ENCODE data around the gene DCTN5. TPM values are rescaled to one million over a fixed set of nuclear protein-coding genes. Genes with fewer than 3 reads are reported as not detected.

Gene DCTN5
- total RNA-seq, 1 donor from 2014 or later, result 51.1 TPM

- DNase-seq (ENCODE audit: low read depth in 2 of 2), result no peak
Observed at GRCh38 chr16:23651943-23652468, 10.7 kb downstream of the DCTN5 start.

DNA sequence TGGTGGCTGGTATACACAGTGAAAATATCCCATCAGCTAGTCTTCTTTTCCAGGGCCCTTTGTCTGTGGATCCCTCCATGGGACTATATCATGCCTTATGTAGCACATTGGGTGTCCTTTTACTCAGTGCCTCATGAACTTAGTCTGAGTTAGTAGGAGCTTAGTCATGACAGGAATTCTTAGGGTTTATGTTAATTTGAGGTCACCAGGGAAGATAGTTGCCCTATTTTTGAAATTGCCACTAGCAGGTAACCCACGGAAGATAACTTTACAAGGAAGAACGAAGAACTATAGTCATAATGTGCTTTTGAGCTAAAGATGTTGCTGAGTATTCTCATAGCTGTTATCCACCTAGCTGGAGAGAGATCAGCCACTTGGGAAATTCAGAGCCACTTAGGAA is 22.7 kb downstream of the DCTN5 start:
- DNase-seq (ENCODE audit: low read depth in 2 of 2), result no peak

DNA sequence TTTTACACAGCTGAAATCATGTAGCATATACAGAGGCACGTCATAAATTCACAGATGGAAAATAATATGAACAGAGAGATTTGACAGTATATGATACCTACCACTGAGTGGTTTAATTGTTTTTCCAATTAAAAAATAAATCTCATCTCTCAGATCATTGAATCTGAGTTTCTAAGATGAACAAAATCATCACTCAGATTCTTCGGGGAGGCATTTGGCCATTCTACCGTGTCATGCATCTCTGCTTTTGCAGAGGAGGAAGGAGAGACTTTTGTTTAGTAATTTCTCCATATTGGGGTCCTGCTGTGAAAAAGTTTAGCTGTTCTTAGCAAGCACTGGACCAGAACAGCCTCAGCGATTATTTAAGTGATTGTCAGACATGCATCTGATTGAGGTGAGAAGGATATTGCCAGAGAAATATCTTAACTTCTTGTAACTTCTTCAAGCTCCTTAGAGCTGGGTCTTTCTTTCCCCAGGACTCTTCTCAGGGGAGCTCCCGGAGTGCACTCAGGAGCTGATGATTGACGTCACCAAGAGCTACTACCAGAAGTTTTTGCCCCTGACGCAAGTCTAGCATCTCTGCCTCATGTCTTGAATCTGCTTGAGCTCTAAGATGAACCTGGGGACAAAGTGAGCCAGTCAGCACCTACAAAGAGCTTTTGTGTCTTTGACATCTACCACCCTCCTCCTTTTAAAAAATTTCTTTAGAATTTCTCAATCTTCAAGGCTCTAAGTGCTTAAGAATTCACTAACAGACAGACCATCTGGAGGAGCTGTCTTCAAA is 25.5 kb downstream of the DCTN5 start:
- no peak for DNase-seq (ENCODE audit: low read depth in 2 of 2)

DNA sequence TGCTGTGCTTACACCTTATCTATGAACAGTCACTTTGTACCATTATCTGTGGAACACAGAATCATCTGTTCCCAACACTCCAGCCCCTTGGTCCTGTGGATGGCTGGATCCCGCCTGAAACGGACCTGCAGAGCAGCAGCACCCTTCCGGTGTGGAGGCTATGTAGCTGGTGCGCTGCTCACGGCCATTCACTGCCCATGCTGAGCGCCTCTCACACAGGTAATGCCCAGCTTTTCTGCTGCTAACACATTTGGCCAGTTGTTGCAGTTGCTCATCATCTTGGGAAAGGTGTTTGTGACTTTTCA is 26.0 kb downstream of the DCTN5 start:
- DNase-seq (ENCODE audit: low read depth in 2 of 2), result no peak

DNA sequence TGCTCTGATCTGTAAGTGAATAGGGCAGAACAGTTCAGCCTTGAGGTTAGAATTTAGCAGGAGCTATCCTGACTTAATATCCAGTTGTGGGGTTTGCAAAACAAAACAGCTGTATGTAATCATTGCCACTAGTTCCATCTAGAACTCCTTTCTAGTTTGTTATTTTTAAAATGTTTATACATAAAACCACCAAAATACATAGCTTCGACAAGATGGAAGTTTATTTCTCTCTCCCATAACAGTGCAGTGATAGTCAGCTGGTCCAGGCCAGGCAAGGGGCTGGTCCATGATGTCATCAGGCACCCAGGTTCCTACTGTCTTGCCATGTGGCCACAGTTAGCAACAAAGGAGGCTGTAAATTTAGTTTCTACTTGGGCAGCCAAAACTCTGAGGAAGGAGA is 27.0 kb downstream of the DCTN5 start:
- DNase-seq (ENCODE audit: low read depth in 2 of 2), result no peak

DNA sequence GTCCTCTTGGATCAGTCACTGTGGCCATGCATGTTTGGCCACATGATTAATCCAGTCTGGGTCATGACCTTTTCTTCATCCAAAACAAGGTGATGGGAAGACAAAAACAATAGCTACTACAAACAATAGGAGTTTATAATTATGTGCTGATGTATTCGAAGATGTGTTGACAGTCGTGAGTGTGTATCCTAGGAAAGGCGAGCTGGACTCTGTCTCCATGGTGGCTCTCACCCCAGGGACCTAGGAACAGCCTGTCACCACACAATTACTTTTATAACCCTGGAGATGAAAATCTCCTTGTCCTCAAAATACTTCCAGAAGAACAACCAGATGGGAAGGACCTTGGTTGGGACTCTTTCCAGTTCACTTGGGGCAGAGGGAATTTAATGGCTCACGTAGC is 27.6 kb downstream of the DCTN5 start:
- DNase-seq (ENCODE audit: low read depth in 2 of 2), result peak in 1 of 2 donors; percentile 23

GRCh38 chr16:23670137-23670776 is 29.0 kb downstream of the DCTN5 start:
- peak in 1 of 2 donors; percentile 33 for DNase-seq (ENCODE audit: low read depth in 2 of 2)

GRCh38 chr16:23673971-23674614 is 32.8 kb downstream of the DCTN5 start:
- no peak for DNase-seq (ENCODE audit: low read depth in 2 of 2)

DNA sequence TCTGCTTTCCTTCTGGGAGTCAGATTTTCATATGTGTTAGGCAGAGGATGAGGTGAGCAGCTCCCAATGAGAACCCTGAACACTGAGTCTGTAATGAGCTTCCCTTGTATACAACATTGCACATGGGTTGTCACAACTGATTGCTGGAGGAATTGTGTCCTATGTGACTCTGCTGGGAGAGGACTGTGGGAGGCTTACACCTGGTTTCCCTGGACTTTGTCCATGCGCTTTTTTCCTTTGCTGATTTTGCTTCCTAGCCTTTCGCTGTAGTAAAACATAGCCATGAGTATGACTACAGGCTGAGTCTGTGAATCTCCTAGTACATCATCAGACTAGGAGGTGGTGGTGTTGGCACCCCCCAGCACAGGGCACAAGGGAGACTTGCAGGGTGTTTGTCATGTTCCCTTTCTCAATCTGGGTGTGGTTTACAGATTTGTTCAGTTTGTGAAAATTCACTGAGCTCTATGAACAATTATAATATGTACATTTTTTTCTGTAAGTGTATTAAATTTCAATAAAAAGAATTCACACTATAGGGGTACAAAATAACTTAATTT is 35.7 kb downstream of the DCTN5 start:
- DNase-seq (ENCODE audit: low read depth in 2 of 2), result no peak

DNA sequence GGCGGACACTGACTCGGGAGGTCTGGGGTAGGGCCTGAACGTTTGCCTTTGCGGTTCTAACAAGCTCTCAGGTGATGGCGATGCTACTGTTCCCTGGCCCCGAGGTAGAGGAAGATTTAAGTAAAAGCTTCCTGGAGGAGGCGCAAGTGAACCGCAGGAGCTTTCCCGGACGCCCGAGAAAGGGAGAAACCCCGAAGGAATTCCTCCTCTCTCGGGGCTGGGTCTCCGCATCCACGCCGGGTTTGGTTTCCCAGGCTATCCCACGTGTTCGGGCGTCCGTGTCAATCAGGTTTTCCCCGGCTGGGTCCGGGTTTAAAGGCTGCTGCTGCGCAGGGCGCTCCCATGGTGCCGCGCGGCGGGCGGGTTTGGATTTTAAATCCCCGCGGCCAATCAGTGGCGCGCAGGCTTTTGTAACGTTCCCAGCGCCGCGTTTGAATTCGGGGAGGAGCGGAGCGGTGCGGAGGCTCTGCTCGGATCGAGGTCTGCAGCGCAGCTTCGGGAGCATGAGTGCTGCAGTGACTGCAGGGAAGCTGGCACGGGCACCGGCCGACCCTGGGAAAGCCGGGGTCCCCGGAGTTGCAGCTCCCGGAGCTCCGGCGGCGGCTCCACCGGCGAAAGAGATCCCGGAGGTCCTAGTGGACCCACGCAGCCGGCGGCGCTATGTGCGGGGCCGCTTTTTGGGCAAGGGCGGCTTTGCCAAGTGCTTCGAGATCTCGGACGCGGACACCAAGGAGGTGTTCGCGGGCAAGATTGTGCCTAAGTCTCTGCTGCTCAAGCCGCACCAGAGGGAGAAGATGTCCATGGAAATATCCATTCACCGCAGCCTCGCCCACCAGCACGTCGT is 37.4 kb downstream of the DCTN5 start, which contains the start of gene PLK1:
Gene PLK1, plus strand, starts transcription at position 460 of the 844 bp plus-strand sequence. Its CDS starts 44 bp downstream, at position 504.
- DNase-seq (ENCODE audit: low read depth in 2 of 2), result peak; percentile 42 to 82

GRCh38 chr16:23679274-23679985 is 38.2 kb downstream of the DCTN5 start:
- DNase-seq (ENCODE audit: low read depth in 2 of 2), result peak in 1 of 2 donors; percentile 64

GRCh38 chr16:23679986-23680336 is 38.7 kb downstream of the DCTN5 start:
- no peak for DNase-seq (ENCODE audit: low read depth in 2 of 2)

DNA sequence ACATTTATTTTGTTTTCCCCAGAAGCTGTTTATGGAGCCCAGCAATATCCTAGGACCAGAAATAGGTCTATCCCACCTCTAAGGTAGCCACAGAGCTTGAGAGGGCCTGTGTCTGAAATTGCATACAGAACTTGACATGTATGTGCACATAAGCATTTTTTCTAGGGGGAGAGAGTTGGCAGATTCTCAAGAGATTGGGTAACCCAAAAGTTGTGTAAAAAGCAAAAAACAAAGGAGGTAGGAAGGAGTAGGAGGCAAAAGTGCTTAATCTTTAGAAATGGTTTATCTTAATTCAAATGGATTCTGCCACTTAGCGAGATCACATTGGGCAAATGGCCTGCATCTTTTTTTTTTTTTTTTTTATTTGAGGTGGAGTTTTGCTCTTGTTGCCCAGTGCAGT is 40.9 kb downstream of the DCTN5 start:
- DNase-seq (ENCODE audit: low read depth in 2 of 2), result no peak

DNA sequence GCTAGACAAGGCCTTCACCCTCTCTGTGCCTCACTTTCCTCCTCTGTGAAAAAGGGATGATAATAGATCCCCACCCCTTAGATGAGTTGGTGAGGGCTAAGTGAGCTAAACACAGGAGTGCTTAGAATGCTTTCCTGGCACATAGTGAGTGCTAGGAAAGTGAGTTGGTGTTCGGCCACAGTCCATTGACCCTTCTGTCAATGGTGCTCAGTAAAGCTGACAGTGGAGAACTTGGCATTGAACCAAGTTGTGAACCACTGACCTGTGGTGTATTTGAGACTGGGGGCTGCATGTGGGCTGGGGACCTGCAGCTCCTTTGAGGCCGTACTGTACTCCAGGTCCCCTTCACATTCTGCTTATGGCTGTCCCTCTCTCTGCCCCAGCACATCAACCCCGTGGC is 42.2 kb downstream of the DCTN5 start:
- no peak for DNase-seq (ENCODE audit: low read depth in 2 of 2)

GRCh38 chr16:23687034-23687808 is 46.0 kb downstream of the DCTN5 start:
- no peak for DNase-seq (ENCODE audit: low read depth in 2 of 2)

DNA sequence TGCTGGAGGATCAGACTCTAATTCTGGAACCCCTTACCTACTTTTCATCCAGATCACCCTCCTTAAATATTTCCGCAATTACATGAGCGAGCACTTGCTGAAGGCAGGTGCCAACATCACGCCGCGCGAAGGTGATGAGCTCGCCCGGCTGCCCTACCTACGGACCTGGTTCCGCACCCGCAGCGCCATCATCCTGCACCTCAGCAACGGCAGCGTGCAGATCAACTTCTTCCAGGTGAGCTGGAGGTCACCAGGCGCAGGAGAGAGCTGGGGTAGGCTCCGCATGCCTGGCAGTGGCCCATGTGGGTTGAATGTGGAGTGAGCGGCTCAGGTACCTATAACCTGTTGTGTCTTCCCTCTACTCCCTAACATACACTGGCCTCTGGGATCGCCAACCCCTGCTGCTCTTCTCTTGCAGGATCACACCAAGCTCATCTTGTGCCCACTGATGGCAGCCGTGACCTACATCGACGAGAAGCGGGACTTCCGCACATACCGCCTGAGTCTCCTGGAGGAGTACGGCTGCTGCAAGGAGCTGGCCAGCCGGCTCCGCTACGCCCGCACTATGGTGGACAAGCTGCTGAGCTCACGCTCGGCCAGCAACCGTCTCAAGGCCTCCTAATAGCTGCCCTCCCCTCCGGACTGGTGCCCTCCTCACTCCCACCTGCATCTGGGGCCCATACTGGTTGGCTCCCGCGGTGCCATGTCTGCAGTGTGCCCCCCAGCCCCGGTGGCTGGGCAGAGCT is 48.3 kb downstream of the DCTN5 start:
- no peak for DNase-seq (ENCODE audit: low read depth in 2 of 2)

DNA sequence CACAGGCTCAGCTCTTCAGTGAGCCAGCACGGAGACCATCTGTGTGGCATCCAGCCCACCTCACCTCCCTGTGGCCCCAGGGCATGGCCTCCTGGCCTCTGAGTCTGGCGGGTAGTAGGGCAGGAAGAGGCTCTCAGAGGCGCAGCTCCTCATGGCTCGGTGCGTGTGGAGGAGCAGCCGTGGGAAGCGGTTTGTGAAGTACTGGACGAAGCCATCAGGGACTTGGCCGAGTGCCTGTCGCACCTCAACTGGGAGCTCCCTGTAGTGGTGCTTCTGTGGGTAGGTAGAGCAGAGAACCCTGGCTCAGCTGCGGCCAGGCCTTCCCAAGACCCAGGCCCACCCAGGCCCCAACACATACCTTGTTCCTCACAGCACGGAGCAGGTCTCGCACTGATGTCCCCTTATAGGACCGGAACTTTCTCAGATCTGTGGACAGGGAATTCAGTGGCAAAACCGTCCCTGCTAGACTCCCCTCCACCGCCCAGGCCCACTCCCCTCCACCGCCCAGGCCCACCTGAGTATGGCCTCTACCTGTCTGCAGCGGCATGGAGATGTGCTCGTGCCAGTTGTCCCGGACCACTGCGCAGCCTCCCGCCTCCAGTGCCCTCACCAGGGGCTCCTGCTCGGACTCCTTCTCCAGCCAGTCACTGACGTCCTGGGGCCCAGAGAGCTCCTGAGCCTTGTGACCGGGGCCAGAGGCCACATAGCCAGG is 49.7 kb downstream of the DCTN5 start:
- DNase-seq (ENCODE audit: low read depth in 2 of 2), result no peak

DNA sequence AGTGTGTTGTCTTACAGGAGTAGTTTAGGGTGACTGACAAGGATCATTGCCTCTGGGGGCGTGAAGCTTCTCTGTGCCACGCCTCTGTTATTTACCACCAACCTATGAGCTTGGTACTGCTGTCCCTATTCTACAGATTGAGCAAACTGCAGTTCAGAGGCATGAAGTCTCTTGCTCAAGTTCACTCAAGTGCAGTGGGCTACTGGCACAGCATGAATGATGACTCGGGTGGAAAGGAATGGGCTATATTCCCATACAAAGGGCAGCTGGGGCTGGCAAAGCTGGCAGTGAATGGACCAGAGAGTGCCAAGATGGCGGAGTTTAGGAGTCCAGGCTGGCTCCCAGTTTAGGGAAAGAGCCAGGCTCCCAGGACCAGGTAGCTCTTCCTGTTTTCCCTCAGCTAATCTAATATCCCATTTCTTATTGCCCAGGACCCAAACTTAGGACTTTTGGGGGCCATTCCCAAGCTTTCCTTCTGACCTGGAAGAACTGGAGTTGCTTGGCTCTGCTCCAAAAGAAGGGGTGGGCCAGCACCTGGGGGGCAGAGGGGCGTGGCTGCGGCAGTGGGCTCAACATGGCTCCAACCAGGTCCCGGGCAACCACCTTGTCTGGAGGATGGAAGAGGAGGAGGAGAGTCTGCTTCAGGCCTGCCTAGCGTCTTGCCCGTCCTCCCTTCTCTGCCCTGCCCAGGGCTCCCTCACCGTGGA is 50.4 kb downstream of the DCTN5 start:
- no peak for DNase-seq (ENCODE audit: low read depth in 2 of 2)

Data from dermis microvascular lymphatic vessel endothelial cell (primary cell).